HG02973 (cell line): ENCODE data around the gene SIAH3.
"Not testable (repeated sequence)": the region's sequence is repeated elsewhere in the genome, so short reads cannot be mapped to it uniquely, and the experiment has no call there.

ENCODE experiments used
- ATAC-seq: cut with Tn5 transposase; IDR thresholded peaks from one replicate; pipeline ENCODE4 v1.9.1; 2021; ENCODE audit warnings: moderate library complexity; ENCODE audit not compliant: unreplicated experiment

SIAH3 gene

DNA sequence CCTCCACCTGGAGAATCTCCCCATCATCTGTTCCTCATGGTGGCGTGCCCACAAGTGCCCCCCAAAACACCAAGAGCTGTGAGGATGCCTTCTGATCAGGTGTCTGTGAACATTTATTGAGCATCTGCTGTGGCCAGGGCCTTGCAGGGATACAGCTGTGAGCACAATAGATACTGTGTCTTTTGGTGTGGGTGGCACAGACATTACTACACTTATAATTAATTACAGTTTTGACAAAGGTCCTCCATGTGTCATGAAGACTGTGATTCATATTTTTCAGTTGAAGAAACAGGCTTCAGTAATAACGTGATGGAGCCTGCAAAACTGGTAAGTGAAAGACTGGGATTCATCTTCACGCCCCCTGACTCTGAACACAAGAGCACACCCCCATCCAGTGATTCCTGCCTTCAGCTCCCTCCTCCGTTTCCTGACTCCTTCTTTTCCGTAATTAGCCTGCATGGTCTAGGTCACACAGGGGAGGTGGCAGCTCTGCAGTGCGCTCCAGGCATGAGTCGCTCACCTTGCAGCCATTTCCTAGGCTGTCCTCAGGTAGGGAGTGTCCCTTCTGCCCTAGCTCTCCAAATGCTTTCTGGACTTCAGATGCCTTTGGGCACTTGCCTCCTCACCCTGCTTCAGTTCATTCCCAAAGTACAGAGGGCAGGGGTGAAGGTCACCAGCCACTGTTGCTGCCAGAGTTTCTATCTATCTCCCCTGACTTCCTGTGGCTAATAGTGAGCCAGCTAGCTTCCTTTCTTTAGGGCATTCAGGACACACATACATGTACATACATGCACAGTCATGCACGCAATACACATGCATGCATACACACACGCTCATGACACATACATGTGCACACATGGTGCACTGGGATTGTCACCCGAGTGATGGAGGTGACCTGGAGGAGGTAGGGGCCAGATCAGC lies 66.5 kb downstream of the SIAH3 start:
- no peak for ATAC-seq

GRCh38 chr13:45783346-45784043 lies 68.1 kb downstream of the SIAH3 start:
- no peak for ATAC-seq

GRCh38 chr13:45782327-45783045 lies 69.1 kb downstream of the SIAH3 start:
- no peak for ATAC-seq

DNA sequence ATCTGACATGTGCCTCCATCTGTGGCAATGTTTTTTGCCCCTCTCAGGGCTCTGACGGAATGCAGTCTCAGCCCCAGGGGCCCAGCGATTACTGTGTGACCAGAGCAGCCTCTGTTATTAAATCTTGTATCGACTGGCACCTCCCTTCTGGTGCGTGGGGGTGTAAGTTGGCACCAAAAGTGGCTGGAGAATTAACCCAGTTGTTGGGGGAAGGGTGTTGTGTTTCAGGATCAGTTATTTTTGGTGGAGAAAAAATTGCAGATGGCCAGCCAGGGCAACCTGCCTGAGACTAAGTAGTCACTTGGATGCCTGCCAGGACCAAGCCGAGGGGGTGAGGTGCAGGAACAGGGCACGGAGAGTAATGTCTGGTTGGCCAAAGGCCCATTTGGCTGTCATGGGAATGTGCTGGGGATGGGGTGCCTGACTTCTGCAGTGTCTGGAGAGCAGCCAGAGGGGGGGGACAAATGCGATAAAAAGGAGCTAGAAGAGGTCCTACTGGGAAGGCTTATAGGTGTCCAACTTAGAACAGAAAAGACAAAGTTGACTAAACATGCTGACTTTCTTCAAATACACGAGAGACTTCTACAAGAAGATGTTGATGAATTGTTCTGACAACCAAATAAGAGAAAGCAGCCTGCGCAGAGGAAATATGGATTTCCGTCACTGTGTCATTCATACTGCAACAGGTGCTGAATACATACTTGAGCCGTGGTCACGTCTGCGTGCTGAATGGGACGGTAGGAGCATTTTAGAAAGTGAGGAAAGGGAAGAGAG lies 69.8 kb downstream of the SIAH3 start:
- no peak for ATAC-seq

DNA sequence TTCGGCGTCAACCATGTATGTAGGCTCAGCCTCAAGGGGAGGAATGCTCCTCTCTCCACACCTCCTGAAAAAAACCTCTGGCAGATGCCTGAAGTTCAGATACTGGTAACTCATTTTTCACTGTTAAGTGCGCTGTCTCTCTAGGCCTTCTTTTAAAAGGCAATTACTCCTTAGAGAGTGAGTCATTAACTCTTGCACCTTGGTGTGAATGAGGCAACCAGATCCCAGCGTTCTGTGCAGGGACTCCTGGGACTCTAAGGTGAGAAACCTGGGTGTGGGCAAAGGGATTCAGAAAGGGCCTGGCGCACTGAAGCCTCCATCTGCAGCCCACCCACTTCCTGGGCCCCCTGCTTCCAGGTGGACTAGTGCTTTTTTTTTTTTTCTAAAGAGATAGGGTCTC lies 71.7 kb downstream of the SIAH3 start:
- ATAC-seq = no peak

DNA sequence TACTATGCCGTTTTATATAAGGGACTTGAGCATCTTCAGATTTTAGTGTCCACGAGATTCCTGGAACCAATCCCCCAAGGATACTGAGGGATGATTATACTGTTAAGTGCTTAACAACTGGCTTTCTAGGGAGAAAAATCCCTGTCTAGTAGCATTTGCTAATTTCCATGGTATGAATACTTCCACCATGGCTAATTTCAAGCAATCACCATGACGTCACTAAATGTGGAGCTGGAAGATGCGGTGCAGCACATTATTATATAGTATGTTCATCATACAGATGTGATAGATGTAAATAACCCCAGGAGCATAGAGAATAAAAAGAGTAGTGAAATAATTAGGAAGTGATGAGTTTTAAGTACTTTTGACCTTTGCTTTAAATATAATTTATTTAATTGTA lies 72.7 kb downstream of the SIAH3 start:
- ATAC-seq = no peak

DNA sequence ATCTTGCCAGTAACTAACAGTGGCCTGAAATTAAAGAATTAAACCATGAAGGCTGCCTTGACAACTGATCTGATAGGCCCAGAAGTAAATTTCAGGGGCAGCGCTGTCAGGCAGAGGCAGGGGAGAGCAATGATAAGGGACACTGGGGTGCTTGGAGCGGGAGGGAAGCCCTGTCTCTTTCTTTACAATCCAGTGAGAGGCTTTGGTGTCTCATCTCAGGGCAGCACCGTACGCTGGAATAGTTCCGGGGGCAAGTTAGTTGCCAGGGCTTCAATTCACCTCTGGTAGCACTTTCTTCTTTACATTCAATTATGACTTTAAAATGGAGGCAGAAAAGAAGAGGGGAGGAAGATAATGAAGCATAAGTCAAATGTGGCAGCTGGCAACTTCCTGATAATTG lies 74.8 kb downstream of the SIAH3 start:
- ATAC-seq = no peak

GRCh38 chr13:45775401-45775963 lies 76.1 kb downstream of the SIAH3 start:
- ATAC-seq = no peak

- ATAC-seq = no peak
Measured at GRCh38 chr13:45773944-45774343, 77.6 kb downstream of the SIAH3 start.

GRCh38 chr13:45773236-45773635 lies 78.3 kb downstream of the SIAH3 start:
- ATAC-seq = no peak

GRCh38 chr13:45770886-45771285 lies 80.7 kb downstream of the SIAH3 start:
- no peak for ATAC-seq

DNA sequence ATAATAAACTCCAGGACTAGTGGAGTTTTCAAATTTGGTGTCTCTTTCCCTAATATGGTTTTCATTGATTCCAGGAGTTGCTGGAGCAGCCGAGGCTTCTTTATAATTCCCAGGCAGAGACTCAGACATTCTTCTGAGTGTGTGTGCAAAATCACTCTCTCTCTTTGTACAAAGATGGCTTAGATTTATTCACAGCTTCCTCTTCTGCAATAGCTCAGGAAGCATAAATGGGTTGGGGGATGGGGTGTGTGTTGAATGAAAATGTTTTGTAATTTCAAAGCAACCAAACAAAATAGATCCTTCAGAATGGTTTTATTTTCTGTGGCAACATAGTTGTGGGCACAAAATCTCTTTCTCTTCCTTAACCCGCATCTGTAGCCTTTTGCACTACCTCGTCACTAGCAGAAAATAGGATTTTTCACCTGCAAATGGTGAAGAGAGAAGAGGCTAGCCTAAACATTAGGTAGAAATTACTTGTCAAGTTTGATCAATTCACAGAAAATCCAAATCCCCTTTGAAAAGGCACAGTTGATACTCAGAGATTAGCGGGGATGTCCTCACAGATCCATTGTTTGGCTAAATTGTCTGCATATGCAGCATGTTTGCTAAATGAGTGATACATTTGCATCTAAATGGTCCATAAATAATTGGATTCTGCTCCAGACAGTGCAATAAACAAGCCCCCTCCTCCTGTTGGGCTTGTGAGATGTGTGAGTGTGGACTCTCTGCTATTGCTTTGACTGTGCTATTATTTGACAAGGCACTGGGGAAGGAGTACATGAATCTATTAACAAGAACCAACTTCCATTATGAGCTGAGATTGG lies 82.7 kb downstream of the SIAH3 start:
- ATAC-seq = no peak

DNA sequence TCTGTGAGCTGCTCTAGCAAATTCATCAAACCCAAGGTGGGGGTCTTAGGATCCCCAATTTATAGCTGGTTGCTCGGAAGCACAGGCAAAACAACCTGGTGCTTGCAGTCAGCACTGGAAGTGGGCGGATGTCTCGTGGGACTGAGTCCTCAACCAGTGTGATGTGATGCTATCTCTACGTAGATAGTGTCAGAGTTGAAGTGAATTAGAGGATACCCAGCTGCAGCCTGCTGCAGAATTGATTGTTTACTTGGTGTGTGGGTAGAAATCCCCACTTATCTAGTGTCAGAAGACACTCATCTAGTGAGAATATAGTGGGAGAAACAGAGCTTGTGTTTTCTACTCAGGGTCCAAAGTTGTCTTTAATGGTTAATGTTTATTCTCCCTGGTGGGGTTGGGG lies 86.1 kb downstream of the SIAH3 start:
- ATAC-seq = no peak

DNA sequence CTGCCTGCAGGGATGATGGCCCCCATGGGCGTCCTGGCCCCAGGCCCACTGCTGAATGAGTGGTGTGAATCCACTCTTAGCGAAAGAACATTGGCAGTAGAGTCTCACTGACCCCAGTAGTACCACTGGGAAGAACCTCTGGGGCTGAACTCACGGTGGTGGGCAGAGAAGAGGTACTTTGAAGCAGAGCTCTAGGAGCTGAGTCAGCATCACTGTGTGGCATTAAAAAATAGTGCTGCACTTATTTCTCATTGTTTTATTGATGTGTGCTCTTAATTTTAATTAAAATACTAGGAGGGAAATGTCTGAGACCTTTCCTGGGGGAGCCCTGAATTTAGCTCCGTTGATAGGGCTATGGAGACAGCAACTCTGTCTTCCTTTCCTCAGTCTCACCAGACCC lies 88.1 kb downstream of the SIAH3 start:
- ATAC-seq = no peak

DNA sequence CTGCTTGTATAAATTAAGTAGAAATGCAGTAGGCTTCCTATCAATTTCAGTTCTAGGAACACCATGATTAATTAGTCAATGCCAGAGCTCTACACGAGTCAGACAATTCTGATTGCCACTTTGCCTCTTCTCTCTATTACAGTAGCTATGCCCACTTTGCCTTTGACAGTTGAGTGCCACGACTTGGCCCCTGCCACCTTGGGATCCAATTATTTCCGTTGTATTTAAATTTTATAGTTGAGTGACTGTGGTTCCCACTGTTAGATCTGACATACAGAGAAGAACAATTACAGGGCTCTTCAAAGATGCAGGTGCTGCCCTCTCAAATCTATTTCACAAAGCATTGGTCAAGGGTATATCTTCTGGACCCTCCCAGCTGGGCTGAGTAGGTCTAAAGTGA lies 94.0 kb downstream of the SIAH3 start:
- not testable (repeated sequence) for ATAC-seq

- ATAC-seq = not testable (repeated sequence)
Measured at GRCh38 chr13:45756498-45756897, 95.1 kb downstream of the SIAH3 start.

DNA sequence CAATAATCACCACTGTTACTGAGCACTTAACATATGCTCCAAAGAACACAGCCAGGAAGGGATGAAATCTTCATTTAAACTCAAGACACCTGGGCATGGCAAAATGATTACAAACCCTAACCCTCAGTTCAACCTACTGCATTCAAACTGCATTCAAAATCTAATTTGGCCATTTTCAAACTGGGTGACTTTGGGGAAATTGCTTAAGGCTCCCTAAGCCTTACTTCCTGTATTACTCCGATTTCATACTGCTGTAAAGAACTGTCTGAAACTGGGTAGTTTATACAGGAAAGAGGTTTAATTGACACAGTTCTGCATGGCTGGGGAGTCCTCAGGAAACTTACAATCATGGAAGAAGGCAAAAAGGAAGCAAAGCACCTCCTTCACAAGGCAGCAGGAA lies 99.0 kb downstream of the SIAH3 start:
- no peak for ATAC-seq

DNA sequence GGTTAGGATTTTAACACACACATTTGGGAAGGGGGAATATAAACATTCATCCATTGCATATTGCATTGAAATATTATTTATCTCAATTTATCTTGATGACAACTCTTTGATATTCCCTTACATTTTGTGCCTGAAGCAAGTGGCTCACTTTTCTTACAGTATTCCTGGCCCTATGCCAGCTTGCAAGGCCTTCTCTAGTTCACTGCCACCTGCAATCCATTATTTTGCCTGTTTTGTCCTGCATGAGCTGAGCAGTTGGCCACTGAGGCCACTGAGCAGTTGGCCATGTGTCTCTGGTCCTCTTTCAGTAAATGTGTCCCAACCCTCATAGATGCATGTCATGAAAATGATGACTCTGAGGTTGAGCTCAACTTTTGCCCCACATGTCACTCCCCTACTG lies 99.7 kb downstream of the SIAH3 start:
- no peak for ATAC-seq

DNA sequence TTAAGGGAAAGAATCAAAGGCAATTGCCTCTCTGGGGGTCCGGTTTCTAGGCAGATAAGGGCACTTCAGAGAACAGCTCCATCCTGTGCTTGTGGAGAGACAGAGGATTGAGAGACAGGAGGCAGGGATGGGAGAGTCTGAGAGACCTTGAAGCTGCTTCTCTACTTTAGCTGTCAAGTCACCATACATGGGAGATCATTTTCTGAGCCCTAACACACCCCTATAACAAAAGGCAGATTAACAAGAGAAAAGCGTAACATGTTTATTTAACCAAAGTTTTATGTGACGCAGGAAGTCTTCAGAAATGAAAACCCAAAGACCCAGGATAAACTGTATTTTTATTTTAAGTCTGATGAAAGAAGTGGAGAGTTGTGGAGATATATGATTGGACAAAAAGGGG lies 101.0 kb downstream of the SIAH3 start:
- ATAC-seq = no peak
